Activated CD8-positive, alpha-beta memory T cell treated with anti-CD3 and anti-CD28 coated beads for 48 hours (primary cell): ENCODE results near the gene PTCH1.

Experiments used
- DNase-seq, 3 experiments: peaks; one replicate each; pipeline ENCODE4 v3.0.0-alpha.2; 2020; ENCODE audit warnings: low read depth in 2 of 3, low spot score in 2 of 3

Gene PTCH1

DNA sequence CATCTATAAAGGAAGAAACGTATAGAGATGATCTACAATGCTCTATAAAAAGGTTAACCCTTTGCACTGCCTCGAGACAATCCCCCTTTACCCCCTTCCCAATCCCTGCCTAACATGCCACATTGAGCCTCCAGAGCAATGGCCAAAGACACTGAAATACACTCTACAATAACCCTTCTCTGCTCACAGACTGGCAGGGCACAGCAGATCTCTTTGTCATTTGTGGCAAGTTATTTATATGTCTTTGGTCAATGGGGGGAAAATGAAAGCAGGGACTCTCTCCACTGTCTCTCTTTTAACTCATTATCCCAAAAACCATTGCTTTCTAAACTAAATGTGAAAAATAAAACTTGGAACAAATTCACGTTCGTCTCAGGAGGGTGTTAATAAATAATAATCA, 51.7 kb downstream of the PTCH1 start:
- no peak for DNase-seq

DNA sequence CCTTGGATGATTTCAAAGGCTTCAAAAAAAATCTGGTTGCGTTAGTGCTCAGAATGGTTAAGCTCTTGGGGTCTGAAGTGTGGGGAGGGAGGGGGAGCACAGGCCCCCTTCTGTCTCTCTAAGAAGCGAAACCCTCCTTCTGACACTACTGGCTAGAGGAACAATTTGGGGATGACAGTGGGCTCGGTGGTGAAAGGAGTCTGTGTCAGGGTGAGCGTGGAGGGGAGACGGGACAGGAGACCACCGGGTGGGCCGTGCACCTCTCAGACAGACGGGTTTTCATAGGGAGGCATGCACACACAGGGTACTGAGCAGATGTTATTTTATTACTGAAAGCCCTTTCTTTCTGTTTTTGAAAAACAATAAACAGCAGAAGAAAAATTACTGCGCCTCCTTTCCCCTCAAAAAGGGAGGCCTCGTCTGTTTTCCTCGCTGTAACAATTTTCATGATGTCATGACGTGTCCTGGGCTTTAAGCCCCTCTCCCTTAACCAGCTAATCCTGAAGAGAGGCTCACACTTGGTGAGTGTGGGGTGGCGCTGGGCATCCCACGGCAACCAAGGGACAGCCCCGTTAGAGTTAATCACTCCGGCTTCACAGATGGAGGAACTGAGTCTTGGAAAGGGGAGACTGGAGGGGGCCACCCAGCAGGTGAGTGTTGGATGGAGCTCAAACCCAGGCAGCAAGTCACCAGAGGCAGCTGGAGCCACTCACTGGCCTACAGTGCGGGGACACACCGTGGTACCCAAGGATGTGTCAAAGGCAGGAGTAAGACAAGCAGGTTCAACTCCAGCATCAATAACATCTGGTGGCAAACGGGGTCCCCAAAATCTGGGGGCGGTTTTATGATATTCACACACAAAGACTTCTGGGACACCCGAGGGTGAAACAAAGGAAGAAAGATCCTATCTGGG, 53.4 kb downstream of the PTCH1 start:
- no peak for DNase-seq

DNA sequence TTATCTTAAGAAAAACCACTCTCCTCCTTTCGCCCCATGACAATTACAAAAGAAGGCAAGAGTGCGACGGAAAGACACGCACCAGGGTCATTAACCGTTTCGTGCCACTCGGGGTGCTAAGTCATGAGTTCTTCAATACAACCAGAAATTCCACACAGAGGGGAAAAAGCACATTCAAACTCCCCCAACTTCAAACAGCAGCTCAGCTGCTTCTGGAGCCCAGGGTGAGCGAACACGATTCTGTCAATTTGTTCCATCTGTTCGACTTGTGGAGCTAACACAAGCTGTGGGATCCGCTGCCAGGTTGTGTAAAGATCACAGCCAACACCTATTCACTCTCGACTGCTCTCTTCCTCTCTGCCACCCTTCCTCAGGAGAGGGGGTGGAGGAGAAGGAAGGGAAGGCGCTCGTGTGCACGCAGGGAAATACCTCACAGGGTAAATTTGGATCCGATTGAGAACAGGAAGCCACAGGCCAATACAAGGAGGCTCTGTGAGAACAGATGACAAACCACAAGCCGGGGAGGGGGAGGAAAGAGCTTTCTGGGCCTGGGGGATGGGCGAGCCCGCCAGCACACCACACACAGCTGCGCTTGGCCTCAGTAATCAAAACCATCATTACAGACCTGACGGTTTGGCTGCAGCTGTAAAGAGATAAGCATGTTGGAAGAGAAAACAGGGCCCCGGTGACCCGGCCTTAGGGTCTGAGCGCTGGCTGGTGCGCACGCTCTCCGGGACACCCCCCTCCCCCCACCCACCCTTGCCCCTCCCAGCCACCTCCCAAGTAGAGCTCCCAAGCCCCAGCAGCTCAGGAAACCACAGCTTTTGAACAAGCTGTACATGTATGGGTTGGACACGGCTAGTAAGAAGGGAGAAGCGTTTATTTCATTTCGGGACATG, 54.3 kb downstream of the PTCH1 start:
- peak; percentile 32 to 65 (median 44) for DNase-seq

DNA sequence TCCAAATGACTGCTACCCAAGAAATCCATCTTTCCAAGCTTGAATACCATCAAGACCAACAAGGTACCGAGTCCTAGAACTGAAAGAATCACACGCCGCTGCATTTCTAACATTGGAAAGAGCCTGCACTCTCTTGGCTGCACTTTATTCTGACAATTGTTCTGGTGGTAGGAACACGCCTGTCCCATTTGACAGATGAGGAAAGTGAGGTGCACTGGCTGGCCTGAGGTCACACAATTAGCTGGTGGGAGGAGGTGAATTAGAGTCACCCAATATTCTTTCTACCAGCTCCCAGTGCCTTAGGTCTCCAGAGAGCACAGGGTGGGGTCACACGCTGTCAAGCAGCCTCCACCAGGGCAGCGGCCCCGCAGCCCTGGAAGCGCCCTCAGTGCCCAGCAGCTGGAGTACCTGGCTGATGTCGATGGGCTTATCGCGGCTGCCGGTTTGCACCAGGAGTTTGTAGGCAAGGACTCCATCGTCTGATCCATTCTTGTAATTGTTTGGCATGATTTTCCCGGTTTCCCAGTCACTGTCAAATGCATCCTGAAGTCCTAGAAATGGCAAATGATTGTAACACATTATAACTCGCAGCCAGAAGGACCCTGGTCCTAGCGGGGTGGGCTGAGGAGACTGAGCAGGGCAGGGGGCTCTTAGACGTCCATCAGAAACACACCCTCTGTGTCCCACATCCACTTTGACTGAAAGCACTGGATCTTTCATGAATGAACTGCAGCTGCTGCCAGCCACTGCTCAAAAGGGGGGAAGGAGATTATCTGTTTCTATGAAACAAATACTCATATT, 55.1 kb downstream of the PTCH1 start:
- DNase-seq: no peak

DNA sequence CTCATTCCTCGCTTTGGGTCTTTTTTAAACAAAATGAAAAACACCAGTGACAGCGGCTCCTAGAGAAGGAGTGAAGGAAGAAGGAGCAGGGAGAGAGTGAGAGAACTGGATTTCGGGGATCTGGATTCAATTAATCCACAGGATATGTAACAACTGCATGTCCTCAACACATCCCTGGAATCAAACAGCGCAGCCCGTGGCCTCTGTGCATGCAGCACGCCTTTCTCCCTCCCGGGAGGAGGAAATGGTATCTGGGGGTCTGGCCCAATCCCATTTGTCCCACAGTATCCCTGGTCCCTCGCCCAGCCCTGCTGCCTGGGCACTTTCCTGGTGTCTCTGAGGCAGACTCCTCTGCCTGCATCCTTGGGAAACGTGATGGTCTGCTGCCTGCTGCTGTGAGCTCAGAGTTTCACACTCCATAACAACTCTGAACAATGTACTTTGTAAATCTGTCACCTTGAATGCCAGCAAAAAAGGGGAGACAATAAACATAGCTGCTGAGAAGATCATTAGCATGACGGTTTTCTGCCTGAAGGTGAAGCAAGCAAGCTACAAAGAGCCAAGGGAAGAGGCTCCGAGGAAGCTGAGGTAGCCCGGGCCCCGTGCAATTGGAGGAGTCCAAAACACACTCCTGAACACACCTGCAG, 56.1 kb downstream of the PTCH1 start:
- DNase-seq: no peak

DNA sequence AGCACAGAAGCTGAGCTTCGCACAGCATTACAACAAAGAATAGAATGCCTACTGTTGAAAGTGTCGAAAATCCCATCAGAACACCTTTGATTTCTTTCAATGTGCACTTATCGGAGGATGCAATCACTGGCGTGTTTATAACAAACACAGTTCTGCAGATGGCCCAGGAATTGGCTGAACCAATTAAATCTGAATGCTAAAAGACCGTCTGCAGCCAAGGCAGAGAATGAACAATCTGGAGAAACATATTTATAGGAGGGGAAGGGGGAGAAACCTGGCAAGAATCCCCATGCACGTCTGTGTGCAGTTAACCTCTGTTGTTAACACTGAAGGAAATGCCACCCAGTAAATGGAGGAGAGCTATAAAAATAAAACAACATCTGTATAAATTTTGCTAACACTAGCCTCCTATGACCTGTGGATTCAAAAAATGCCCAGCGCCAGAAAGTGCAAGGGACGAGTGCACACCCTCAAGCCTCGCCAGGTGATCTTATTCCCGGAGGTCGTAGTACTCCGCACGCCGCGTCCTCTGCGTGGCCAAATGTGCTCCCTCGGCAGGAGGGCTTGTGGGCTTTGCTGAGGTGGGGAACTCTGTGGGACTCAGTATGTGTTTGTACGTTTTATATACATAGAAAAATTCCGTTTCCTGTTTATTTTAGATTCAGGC, 56.8 kb downstream of the PTCH1 start:
- no peak for DNase-seq

DNA sequence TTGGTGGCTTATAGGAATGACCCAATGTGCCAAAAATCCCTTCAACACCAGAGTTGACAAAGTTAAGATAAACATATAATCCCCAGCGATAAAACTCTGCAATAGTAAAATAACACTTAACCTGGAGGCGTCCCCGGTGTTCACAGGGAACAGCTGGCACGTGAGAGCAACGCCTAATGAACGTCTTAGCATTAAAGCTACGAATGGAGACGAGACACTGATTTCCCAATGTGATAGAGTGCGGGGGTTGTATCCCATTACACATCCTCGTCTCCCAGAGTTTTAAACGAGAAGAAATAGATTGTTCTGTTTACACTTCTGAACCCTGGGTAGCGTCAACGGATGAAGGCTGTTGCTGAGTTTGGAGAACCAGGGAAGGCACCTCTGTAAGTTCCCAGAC, 57.6 kb downstream of the PTCH1 start:
- no peak for DNase-seq

DNA sequence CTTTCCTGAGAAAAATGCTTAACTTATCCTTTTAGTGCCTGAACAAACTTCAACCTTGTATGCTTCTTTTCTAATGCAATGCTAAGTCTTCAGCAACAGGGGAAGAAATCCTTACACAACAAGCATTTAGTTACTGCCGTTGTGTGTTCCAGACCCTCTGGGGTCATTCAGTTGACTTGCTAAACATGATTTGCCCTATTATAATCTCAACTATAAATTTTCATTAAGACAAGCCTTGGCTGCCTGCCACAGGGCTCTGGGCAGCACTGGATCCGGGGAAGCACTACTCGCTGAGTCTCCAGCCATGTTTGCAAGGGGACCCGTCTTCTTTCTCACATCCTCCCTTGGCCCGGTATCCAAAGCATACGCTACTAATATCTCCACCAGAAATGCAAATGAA, 58.1 kb downstream of the PTCH1 start:
- no peak for DNase-seq

DNA sequence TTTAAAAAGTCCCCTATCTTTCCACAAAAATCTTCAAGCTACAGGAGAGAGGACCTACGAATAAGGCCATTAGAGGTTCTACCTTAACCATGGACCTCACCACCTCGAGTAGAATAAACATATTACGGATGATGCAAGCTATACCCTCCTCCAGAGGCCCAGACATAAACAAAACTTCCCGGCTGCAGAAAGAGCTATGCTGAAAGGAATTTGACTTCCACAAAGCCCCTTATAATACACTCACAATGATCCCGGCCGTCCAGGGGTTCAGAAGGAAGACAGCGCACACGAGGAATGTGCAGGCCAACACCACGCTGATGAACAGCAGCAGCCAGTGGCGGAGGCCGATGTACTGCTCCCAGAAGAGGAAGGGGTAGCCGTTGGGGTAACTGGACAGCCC, 59.0 kb downstream of the PTCH1 start:
- no peak for DNase-seq

DNA sequence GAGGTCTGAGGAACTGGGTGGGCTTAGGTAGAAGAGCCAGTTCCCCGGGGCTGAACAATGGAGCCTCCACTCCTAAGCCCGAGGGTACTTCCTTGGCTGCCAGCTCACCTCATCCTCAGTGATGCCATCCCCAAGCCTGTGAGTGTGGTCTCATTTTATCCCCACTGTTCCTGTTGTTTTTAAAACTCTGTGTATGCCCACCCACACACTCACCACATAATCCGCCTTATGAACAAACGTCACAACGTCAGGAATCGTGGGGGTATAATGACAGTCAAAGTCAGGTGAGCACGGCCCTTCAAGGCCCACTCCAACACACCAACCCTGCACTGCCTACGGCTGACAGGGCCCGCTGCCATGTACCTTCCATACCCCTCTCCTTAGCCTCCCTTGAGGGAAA, 61.1 kb downstream of the PTCH1 start:
- no peak for DNase-seq

DNA sequence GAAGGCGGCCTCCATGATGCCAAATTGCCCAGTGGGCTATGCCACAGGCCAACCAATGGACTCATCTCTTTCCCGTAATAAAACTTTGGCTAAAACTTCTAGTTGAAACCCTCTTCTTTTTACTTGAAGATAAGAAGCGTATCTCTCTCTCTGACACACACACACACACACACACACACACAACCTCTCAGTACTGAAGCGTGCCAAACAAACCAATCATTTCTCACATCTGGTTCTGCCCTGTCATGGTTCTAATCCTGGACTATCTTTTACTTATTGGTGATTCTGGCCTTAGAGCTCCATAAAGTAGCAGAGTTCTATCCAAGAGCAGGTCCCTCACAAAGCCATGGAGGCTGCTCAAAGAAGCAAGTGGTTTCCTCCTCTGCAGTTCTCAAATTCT, 64.6 kb downstream of the PTCH1 start:
- DNase-seq: no peak

DNA sequence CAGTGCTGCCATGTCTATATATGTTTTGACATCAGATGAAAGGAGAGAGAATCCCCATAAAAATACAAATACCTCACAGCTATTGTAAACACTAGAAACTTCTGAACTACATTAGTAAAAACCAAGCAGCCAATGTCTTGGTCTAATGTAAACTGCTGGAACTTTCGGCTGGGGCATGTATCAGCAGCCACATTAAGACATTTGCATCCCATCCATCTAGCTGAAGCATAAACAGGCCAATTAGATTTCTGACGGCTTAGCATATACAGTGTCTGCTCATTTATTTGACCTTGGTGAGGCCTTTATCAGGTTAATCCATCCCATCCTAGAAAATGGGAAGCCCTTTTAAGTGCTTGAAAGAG, 65.7 kb downstream of the PTCH1 start:
- DNase-seq: no peak

DNA sequence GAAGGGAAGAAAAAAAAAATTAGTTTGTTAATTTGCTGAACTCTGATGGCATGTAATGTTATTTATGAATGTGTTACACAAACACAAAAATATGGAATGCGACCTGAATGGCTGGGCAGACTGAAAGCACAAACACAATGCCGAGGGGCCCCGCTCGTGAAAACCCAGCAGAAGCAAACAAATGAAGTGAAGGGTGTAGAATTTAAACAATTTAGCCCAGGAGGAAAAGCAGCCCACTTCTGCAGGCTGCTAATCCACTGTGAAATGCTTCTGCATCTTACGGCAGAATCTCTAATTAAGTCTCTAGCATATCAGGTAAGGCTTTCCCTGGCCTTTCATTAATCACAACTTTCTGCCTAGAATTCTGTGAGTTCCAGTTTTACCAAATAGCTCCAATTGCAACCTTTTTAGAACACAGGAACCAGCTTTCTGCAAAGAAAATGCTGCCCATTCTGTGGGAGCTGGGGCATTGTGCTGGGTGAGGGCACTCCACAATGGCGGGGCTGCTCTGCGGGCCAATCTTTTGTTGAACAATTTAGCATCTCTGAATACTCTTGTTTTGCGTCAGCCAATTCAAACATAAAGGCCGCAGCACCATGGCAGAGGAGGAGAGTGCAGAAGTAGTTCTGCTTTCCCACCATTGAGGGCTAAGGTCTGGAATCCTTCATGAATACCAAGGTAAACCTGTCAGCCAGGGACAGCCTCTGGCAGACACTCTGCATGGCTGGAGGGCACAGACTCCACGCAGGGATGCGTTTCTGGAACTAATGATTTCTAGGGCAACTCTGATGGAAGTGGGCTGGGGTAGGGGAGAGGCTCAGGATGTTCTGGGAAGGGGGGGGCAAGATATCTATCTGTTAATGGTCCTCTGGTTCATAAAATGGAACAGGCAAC, 66.4 kb downstream of the PTCH1 start:
- no peak for DNase-seq

DNA sequence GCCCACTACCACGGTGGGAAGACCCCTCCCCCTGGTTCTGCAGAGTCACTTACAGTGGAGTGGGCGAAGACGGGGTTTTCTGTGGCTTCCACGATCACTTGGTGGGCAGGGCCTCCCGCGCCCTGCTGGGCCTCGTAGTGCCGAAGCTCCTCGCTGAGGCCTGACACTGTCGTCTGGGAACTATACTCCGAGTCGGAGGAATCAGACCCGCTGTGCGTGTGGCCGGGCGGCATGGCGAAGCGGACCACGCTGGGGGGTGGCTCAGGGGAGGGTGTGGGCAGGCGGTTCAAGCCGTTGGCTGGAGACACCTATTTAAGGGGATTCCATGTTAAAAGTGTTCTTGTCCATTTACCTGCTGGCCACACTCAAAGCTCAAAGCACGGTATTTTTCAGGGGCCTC, 67.8 kb downstream of the PTCH1 start:
- no peak for DNase-seq

DNA sequence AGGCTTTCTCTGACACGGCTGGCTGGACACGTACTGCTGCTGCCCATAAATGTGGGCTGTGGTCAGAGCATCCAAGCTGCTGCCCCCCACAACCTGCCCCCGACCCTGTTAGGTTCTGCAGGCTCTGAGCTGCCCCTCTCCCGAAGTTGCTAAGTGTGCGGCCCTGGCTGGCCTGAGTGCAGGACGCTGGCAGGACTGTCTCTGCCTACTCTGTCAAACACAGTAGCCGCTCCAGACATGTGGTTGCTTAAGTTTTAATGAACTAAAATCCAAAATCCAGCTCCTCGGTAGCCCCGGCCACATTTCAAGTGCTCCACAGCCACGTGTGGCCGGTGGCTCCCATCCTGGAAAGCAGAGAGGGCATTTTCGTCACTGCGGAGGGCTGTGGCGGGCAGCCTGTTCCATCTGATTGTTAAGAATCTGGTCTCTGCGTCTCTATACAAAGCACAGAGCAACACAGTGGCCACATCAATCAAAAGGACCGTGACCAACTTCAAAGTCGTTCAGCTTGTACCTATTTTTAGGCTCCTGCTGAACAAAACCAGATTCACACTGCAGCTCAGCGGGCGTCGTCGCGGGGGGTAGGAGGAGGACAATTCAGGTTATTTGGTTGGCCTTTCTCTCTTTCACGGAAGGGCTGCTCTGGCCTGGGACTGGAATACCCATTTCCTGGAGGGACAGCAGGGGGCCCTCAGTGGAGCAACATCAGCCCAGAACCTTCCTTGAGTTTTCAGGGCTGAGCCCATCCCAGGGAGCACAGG, 68.9 kb downstream of the PTCH1 start:
- no peak for DNase-seq

DNA sequence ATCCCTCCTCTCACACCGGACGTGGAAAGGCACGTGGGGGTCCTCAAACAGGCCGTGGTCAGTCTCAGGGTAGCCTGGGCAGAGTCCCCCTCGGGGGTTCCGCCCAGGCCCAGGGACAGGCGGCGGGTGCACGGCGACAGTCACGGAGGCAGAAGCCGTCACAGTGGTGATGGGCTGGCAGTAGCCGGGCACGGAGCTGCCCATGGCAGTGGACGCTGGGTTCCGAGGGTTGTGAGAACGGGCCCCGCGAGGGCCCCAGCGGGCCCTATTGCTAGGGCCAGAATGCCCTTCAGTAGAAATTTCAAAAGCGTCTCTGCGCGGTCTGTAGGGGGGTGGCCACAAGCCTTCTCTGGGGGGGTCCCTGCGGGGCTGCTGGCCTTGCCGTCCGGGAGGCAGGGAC, 69.8 kb downstream of the PTCH1 start:
- no peak for DNase-seq

DNA sequence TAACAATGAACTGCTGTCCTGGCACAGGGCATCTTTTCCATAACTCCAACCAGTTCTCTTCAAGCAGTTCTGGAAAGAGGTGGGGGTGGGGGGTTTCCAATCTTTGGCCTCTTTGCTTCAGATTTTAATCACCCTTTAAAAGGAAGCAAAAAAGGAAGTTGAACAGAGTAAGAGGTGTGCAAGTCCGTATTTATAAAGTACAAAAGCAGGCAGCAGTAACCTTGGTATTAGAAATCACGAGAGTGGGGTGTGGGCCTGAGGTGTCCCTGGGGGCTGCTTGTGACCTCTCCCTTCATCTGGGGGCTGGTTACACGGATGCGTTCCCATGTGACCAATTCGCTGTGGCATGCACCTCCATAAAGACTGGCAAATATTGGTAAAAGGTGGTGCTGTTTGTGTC, 70.5 kb downstream of the PTCH1 start:
- DNase-seq: no peak

DNA sequence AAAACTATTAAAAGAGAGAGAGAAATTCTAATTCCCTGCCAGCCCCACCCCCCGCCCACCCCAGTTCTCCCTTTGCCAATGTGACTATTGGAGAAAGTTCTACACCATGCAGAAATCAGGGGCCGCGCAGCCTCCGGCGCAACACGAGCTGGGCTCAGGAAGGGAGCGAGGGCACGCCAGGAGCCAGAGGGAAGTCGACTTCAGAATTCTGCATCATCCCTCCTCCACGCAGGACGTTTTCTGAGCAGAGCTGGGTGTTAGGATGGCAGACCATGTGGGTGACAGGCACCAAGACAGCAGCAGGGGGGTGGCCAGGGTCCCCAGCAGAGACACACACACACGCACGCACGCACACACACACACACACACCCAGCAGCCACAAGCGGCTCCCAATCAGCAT, 72.6 kb downstream of the PTCH1 start:
- DNase-seq: no peak

DNA sequence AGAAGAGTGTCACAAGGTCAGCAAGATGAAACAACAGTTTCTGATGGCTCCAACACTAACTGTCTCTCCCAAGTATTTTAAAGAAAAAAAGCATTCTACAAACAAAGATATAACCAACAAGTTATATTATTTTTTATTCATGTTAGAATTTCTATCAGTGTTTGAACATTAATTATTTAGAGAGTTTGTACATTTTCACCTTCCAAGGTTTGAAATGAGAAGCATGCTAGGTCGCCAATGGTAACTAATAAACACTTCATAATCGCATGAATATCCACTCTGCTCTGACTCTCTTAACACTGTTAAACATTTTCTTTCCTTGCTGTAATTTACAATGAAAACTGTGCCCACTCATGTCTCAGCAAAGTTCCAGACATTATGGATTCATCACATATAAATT, 73.5 kb downstream of the PTCH1 start:
- DNase-seq: no peak
